ENCODE data around the gene RHOBTB1.
"Not testable (repeated sequence)": the region's sequence is repeated elsewhere in the genome, so short reads cannot be mapped to it uniquely, and the experiment has no call there.

RHOBTB1 gene

DNA sequence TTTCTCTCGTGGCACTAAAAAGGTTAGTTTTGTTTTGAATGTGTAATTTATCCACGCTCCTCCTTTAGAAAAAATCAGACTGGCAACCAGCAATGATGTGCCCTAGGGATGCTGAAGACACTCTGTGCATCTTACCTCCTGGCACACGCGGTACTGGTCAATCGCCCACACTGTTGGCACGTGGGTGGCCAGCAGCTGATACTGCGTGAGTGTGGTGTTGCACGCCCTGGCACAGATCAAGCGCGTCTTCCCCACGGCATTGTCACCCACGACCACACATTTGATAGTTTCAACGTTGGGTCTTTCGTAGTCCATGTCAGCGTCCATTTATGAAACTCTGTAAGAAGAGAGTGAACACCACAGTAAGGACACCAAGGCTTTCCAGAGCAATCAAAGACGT is 32.8 kb downstream of the RHOBTB1 start:
- TF ChIP-seq, protein P1, sequence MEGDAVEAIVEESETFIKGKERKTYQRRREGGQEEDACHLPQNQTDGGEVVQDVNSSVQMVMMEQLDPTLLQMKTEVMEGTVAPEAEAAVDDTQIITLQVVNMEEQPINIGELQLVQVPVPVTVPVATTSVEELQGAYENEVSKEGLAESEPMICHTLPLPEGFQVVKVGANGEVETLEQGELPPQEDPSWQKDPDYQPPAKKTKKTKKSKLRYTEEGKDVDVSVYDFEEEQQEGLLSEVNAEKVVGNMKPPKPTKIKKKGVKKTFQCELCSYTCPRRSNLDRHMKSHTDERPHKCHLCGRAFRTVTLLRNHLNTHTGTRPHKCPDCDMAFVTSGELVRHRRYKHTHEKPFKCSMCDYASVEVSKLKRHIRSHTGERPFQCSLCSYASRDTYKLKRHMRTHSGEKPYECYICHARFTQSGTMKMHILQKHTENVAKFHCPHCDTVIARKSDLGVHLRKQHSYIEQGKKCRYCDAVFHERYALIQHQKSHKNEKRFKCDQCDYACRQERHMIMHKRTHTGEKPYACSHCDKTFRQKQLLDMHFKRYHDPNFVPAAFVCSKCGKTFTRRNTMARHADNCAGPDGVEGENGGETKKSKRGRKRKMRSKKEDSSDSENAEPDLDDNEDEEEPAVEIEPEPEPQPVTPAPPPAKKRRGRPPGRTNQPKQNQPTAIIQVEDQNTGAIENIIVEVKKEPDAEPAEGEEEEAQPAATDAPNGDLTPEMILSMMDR (IDR thresholded peaks at IDR 0.05; ENCODE audit: low read depth, low read length): no peak
- no peak overlapping the region for H3K4me3 ChIP-seq (ENCODE audit: low read depth, low read length)

DNA sequence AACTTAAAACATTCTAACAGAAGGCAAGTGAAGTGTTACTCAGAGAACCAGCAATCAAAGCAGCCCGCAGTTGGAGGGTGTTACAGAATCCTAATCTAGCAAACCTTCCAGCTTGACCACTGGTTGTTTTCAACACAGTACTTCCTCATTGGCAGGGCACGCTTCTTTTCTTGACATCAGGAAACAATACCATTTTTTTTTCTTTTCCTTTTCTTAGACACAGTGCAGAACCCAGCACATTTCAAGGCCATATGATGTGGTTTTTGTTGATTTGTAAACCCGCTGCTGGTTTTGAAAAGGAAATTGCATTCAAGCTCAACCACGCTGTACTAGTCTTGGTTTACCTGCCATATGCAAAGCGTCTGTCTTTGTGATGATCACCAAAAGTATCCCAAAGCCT is 33.4 kb downstream of the RHOBTB1 start:
- H3K4me1 ChIP-seq: no peaks in the 10 kb centered on the region
- H3K4me3 ChIP-seq (ENCODE audit: low read depth, low read length): no peak overlapping the region
- H3K9me3 ChIP-seq: no peaks in the 10 kb centered on the region
- DNase-seq: no peak
- TF ChIP-seq, protein P1 (IDR thresholded peaks at IDR 0.05; ENCODE audit: low read depth, low read length): no peak
- H3K36me3 ChIP-seq: no peaks in the 10 kb centered on the region
- H3K27me3 ChIP-seq: no peaks in the 10 kb centered on the region

More for the DNA sequence above, 32.8 kb downstream of the RHOBTB1 start:
- H3K36me3 ChIP-seq: no peaks in the 10 kb centered on the region
- H3K27me3 ChIP-seq: no peaks in the 10 kb centered on the region
- no peaks in the 10 kb centered on the region for H3K4me1 ChIP-seq
- no peak for DNase-seq
- no peaks in the 10 kb centered on the region for H3K9me3 ChIP-seq

DNA sequence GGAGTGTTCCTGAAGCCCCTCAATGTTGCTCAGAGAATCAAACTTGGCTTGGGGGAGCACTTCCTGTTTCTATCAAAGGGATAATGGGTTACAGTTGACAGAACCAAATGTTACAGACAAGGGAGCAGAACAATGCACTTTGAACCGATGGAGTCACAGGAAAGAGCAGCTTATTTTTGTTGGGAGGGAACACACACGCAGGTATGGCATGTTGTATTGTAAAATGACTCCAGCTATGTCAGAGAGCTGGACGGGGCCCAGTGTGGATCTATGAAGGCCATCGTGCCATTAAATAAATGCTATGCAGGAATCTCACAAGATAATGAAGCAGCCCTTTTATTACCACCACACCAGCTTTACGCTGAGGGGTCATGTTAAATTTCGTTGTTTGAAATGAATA is 35.1 kb downstream of the RHOBTB1 start:
- Histone ChIP-seq H3K27me3 (no peaks in the 10 kb centered on the region), H3K4me3 (ENCODE audit: low read depth, low read length) (no peak overlapping the region), H3K36me3 (no peaks in the 10 kb centered on the region), H3K9me3 (no peaks in the 10 kb centered on the region), H3K4me1 (no peaks in the 10 kb centered on the region)
- TF ChIP-seq, protein P1 (IDR thresholded peaks at IDR 0.05; ENCODE audit: low read depth, low read length): no peak
- DNase-seq: no peak

DNA sequence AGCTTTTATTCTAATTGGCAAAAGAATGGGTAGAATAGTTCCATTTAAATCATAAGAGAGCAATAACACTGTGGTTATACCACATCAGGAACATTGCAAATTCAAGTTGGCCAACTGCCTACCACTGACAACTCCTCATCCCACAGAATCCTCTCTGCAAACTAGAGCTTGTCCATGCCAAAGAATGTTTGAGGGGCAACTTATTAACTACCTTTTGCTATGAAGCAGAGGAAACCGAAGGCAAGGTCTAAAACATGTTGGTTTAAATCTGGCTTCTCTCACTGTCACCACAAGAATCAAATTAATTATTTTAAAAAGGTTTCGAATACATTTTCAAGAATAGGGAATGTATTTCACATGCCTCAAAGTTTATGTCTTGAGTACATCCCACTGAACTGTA is 36.0 kb downstream of the RHOBTB1 start:
- no peak for DNase-seq
- TF ChIP-seq, protein P1 (IDR thresholded peaks at IDR 0.05; ENCODE audit: low read depth, low read length): no peak
- H3K36me3 ChIP-seq: no peaks in the 10 kb centered on the region
- H3K9me3 ChIP-seq: no peaks in the 10 kb centered on the region
- no peak overlapping the region for H3K4me3 ChIP-seq (ENCODE audit: low read depth, low read length)
- H3K27me3 ChIP-seq: no peaks in the 10 kb centered on the region
- H3K4me1 ChIP-seq: no peaks in the 10 kb centered on the region

DNA sequence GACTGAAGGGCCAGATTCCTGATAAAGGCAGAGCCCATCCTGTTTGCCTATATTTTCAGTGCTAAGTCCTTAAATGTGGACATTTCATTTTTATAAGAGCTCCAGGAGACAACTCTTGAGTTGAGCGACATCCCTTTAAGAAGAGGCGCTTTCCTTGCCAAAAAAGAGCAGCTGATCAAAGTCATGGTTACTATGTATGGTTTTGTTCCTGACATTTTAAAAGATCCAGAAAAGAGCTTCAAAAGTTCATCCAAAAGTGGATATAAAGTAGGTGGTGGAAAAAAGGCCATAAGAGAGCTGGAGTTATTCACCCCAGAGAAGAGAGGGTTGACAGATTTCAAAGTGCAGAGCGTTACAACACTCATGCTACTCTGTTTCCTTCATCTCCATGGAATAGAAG is 36.7 kb downstream of the RHOBTB1 start:
- TF ChIP-seq, protein P1 (IDR thresholded peaks at IDR 0.05; ENCODE audit: low read depth, low read length): no peak

DNA sequence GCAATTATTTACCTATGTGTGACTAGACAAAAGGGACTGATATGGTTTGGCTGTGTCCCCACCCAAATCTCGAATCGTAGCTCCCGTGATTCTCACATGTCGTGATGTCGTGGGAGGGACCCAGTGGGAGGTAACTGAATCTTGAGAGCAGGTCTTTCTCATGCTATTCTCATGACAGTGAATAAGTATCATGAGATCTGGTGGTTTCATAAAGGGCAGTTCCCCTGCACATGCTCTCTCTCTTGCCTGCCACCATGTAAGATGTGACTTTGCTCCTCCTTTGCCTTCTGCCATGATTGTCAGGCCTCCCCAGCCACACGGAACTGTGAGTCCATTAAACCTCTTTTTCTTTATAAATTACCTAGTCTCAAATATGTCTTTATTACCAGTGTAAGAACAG is 37.2 kb downstream of the RHOBTB1 start:
- H3K27me3 ChIP-seq; H3K4me3 ChIP-seq (ENCODE audit: low read depth, low read length); H3K4me1 ChIP-seq; H3K36me3 ChIP-seq; DNase-seq; H3K9me3 ChIP-seq: not testable (repeated sequence)

More for the DNA sequence above, 36.7 kb downstream of the RHOBTB1 start:
- H3K36me3 ChIP-seq: no peaks in the 10 kb centered on the region
- no peaks in the 10 kb centered on the region for H3K9me3 ChIP-seq
- H3K4me1 ChIP-seq: no peaks in the 10 kb centered on the region; the same call in 1 of the 2 replicates
- no peak for DNase-seq
- H3K27me3 ChIP-seq: no peaks in the 10 kb centered on the region
- no peak overlapping the region for H3K4me3 ChIP-seq (ENCODE audit: low read depth, low read length)

DNA sequence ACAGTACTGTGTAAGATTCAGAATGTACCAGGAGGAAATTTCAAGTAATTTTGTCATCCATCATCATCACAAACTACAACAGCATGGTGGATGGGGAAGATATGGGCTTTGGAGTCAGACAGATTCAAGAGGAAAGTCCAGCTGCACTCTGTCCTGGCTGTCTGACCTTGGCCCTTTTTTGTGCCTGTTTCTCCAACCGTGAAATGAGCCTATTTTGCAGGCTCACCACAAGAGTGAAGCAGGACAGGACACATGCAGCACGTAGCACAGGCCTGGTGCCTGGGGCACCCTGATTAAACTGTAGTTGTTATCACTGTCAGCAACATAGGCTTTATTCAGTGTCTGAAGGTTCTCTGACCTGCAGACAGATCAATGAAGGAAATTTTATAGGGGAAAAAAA is 37.6 kb downstream of the RHOBTB1 start:
- TF ChIP-seq, protein P1 (IDR thresholded peaks at IDR 0.05; ENCODE audit: low read depth, low read length): no peak
- peaks cover 8% of the 10 kb centered on the region for H3K4me1 ChIP-seq
- H3K36me3 ChIP-seq: no peaks in the 10 kb centered on the region
- peak; percentile 15 for DNase-seq
- H3K27me3 ChIP-seq: no peaks in the 10 kb centered on the region
- H3K9me3 ChIP-seq: no peaks in the 10 kb centered on the region
- no peak overlapping the region for H3K4me3 ChIP-seq (ENCODE audit: low read depth, low read length)

All from BE2C (cell line).